ENCODE measurements around the gene KNSTRN. TPM values are rescaled to one million over a fixed set of nuclear protein-coding genes. Genes with fewer than 3 reads are reported as not detected.

Gene KNSTRN
- total RNA-seq, 1 donor from 2014 or later = 31.1 TPM

- no peak for DNase-seq (ENCODE audit: low spot score in 2 of 2, unreplicated experiment in 2 of 2)
- Mint-ChIP-seq H3K4me3 (no peak overlapping the region), H3K4me1 (peaks cover 39% of the 10 kb centered on the region)
These were observed 37.8 kb upstream of the KNSTRN start for GRCh38 chr15:40344631-40345120.

GRCh38 chr15:40345225-40345866 lies 37.2 kb upstream of the KNSTRN start:
- TF ChIP-seq CTCF (IDR thresholded peaks at IDR 0.05; ENCODE audit: unreplicated experiment) = no peak
- H3K27me3 Mint-ChIP-seq (ENCODE audit: low read depth) = no peaks in the 10 kb centered on the region
- no peak overlapping the region for H3K4me3 Mint-ChIP-seq
- no peak overlapping the region for H3K27ac Mint-ChIP-seq
- H3K9me3 Mint-ChIP-seq = no peaks in the 10 kb centered on the region
- no peak for DNase-seq (ENCODE audit: low spot score in 2 of 2, unreplicated experiment in 2 of 2)
- H3K4me1 Mint-ChIP-seq = peaks cover 32% of the 10 kb centered on the region
- no peaks in the 10 kb centered on the region for H3K36me3 Mint-ChIP-seq

More at GRCh38 chr15:40344631-40345120, 37.8 kb upstream of the KNSTRN start:
- no peaks in the 10 kb centered on the region for H3K27me3 Mint-ChIP-seq (ENCODE audit: low read depth)
- no peak overlapping the region for H3K27ac Mint-ChIP-seq
- H3K9me3 Mint-ChIP-seq = no peaks in the 10 kb centered on the region
- H3K36me3 Mint-ChIP-seq = no peaks in the 10 kb centered on the region
- TF ChIP-seq CTCF (IDR thresholded peaks at IDR 0.05; ENCODE audit: unreplicated experiment) = peak; percentile 52

GRCh38 chr15:40345867-40346578 lies 36.5 kb upstream of the KNSTRN start:
- Mint-ChIP-seq H3K9me3 (no peaks in the 10 kb centered on the region), H3K4me3 (no peak overlapping the region), H3K27me3 (ENCODE audit: low read depth) (no peaks in the 10 kb centered on the region), H3K27ac (no peak overlapping the region), H3K36me3 (no peaks in the 10 kb centered on the region), H3K4me1 (peaks cover 26% of the 10 kb centered on the region)
- no peak for TF ChIP-seq CTCF (IDR thresholded peaks at IDR 0.05; ENCODE audit: unreplicated experiment)
- DNase-seq (ENCODE audit: low spot score in 2 of 2, unreplicated experiment in 2 of 2) = no peak

- H3K27ac Mint-ChIP-seq = no peak overlapping the region
- no peaks in the 10 kb centered on the region for H3K36me3 Mint-ChIP-seq
- DNase-seq (ENCODE audit: low spot score in 2 of 2, unreplicated experiment in 2 of 2) = no peak
- no peak for TF ChIP-seq CTCF (IDR thresholded peaks at IDR 0.05; ENCODE audit: unreplicated experiment)
- H3K4me1 Mint-ChIP-seq = peaks cover 20% of the 10 kb centered on the region
- H3K27me3 Mint-ChIP-seq (ENCODE audit: low read depth) = peaks cover 1% of the 10 kb centered on the region
- no peak overlapping the region for H3K4me3 Mint-ChIP-seq
- H3K9me3 Mint-ChIP-seq = no peaks in the 10 kb centered on the region
These were observed 35.7 kb upstream of the KNSTRN start for GRCh38 chr15:40346579-40347558.
